Mucosa of gallbladder (tissue), 1 donor: ENCODE measurements around the gene HNRNPL. TPM values are rescaled to one million over a fixed set of nuclear protein-coding genes. Genes with fewer than 3 reads are reported as not detected.
"Not testable (repeated sequence)": the region's sequence is repeated elsewhere in the genome, so short reads cannot be mapped to it uniquely, and the experiment has no call there.

ENCODE experiments used
- DNase-seq: peaks from one replicate; pipeline ENCODE4 v3.0.0-alpha.2; 2020; ENCODE audit warnings: low spot score
- total RNA-seq: library from RNA; stranded (reverse); gene quantifications from one replicate; pipeline ENCODE4 v1.2.1, GENCODE V29; 2021
- donor health status: DM: no; HTN: no; CAD: no.

The HNRNPL gene
- total RNA-seq, 1 donor from 2014 or later, result 284 TPM

DNA sequence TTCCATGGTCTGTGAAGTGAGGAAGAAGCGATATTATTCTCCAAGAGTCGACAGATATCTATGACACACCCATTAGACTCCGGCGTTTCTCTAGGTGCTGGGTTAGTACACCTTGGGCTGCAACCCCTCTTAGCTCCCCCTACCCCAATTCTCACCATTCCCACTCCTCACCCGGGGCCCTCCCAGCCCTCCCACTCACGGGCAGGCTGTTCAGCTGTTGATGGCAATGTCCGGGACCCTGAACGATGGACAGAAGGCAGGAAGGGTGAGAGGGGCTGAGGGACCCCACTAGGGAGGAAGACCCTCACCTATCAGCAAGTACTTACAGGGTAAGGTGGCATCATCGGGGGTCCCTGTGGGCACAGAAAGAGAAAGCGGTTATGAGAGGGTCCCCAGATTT lies 46.2 kb downstream of the HNRNPL start:
- DNase-seq, result no peak

DNA sequence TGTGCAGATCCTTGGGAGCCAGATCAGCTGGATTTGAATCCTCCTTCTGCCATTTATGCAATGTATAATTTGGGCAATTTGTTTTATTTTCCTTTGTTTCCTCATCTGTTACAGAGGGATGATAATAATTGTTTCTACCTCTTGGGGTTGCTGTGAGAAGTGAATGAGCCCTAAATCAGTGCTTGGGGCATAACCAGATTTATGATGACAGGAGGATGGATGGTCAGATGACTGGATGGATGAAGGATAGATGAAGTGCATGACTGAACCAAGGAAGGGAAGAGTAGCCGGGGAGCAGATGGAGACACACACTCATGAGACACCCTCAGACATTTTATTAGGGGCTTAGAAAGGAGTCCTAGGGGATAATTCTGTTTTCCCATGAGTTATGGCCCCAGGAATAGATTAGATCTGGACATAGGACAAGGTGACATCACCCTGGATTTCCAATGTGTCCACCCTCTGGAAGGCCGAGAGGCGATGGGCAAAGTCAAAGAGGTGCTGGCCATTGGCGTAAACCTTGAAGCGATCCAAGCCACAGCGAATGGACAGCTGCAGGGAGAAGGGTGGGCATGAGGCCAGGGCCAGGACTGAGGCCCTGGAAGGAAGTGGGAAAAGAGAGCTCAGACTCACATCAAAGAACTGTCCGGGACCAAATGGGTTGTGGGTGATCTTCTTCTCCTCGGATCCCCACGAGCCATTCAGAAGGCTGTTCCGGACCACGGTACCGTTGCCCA lies 48.3 kb downstream of the HNRNPL start:
- no peak for DNase-seq

DNA sequence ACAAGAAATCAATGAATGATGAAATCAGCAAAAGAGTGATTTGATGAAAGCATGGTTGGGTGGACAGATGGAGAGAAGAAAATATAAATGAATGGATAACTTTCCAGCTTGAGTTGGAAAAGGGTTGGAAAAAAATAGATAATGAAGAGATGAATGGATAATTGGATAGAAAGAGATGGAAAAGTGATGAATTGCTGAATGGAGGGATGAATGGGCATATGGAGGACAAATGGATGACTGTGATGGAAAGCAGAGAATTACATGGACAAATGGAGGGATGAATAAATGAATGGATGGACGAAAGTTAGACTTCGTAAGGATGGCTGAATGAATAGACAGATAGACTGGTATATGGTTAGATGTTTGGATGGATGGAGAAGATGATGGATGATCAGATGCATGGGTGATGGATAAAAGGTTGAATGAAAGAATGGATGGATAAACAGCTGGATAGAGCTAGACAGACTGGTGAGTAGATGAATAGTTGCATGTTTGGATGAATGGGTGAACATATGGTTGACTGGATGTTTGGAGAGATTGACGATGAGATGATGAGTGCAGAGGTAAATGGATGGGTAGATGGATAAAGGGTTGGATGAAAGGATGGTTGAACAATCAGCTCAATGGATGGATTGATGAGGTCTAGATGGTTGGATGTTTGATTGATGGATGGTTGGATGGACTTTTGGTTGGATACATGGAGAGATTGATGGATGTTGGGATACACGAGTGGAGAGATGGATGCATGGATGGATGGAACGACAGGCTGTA lies 49.0 kb downstream of the HNRNPL start:
- no peak for DNase-seq

DNA sequence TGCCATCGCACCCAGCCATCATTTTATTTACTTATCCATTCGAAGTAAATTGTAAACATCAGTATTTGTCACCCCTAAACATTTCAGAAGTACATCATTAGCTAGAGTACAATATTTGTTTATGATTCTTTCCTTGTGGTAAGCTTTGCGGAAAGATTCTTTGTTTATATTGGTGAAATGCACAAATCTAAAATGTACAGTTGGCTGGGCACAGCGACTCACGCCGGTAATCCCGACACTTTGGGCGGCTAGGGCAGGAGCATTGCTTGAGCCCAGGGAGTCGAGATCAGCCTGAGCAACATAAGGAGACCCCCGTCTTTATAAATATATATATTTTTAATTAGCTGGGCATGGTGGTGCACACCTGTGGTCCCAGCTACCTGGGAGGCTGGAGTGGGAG lies 50.7 kb downstream of the HNRNPL start:
- no peak for DNase-seq

DNA sequence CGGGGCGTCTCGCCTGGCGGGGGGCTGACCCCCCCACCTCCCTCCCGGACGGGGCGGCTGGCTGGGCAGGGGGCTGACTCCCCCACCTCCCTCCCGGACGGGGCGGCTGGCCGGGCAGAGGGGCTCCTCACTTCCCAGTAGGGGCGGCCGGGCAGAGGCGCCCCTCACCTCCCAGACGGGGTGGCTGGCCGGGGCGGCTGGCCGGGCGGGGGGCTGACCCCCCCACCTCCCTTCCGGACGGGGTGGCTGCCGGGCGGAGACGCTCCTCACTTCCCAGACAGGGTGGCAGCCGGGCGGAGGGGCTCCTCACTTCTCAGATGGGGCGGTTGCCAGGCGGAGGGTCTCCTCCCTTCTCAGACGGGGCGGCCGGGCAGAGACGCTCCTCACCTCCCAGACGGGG lies 52.0 kb downstream of the HNRNPL start:
- not testable (repeated sequence) for DNase-seq

DNA sequence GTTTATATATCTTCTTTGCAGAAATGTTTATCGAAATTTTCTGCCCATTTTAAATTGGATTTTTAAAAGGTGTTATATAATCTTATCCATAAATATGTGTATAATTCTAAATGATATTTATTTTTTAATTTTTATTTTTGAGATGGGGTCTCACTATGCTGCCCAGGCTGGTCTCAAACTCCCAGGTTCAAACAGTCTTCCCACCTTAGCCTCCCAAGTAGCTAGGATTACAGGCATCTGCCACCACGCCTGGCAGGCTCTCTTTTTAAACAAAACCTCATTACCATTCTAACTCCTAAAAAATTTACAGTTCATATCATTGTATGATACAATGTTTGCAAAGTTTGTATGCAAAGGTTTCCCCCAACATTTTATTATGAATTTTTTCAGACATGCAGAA lies 53.6 kb downstream of the HNRNPL start:
- no peak for DNase-seq

DNA sequence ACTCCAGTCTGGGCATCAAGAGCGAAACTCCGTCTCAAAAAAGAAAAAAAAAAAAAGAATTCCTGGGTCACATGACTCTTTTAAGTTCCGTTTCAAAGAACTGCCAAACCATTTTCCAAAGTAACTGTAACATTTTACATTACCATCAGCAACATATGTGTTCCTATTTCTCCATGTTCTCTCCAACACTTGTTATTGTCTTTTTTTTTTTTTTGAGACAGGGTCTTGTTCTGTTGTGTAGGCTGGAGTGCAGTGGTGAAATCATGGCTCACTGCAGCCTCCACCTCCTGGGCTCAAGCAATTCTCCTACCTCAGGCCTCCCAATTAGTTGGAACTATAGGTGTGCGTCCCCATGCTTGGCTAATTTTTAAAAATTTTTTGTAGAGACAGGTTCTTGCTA lies 54.2 kb downstream of the HNRNPL start:
- DNase-seq, result no peak

DNA sequence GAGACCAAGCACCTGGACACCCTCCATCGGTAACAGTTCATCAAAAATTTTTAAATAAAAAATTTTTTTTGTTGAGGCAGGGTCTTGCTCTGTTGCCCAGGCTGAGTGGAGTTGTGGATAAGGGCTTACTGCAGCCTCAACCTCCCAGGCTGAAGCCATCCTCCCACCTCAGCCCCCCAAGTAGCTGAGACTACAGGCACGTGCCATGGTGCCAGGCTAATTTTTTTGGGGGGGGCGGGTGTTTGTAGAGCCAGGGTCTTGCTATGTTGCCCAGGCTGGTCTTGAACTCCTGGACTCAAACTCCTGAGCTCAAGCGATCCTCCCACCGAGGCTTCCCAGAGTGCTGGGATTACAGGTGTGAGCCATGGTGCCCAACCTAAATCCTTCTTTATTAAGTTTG lies 56.1 kb downstream of the HNRNPL start:
- no peak for DNase-seq

DNA sequence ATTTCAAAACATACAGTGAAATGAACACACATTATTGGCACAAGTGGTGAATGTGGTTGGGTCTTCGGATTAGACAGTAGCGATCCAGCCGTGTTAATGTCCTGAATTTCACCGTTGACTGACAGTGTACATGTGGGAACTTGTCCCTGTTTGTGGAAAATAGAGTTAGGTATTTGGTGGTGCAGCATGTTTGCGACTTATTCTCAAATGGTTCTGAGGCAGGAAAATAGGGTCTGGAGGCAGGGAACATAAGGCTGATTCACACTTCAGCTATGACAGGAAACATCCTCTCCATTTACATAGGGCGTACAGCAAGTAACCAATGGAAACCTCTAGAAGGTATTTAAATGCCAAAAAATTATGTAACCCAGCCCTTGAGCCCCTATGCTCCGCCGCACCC lies 56.6 kb downstream of the HNRNPL start:
- DNase-seq, result no peak

DNA sequence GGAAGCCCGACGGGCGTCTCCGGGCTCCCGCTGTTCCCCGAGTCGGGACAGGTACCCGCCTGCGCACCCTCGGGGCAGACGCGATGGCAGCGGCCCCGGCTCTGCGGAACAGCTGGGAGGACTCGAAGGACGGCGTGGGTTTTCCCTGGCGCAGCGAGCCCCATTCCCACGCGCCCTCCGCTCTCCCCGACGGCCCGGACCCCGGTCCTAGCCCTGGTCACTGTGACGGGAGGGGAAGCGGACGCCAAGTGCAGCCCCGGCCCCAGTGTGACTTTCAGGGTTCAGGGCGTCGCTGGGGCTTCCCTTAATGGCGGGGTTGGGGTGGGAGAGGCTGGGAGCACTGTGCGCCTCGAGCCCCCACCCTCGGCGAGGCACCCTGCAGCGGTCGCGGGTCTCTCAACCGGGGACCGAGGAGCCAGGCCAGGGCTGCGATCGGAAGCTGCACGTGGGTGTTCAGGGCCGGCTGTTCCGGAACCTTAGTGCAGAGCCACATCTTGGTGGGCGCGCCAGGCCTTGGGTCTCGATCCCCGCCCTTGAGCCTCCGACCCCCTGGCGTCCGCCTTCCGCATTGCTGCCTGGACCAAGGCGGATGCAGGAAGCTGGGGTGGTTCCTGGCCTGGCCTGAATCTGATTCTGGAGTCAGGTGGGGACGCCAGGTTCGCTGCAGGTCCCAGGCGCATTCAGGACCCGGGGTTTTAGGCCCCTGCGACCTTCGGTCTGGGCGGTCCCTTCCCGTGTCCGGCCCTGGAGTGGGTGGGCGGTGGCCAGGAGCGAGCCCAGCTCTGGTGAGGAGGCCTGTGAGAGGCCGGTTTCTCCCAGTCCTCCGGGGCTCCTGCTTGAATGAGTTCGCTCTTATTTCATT lies 57.3 kb downstream of the HNRNPL start:
- peak; percentile 32 for DNase-seq

DNA sequence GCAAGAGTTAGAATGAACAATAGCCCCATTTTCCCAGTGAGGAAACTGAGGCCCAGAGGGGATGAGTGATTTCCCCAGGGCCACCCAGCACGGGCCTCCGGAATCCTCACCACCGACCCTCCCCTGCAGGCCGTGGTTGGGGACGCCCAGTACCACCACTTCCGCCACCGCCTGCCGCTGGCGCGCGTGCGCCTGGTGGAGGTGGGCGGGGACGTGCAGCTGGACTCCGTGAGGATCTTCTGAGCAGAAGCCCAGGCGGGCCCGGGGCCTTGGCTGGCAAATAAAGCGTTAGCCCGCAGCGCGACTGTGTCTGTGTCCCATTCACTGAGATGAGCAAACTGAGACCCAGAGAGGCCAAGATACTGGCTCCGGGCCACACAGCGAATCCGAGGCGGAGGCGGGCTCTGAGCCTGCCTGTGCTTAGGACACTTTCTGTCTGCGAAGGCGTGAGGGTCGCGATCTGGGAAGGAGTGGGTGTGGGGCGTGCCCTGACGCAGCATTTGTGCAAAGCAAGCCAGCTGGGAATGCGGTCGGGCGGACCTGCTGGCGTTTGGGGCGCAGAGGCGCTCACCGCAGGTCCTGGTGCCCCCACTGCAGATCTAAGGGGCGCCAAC lies 58.2 kb downstream of the HNRNPL start:
- not testable (repeated sequence) for DNase-seq

DNA sequence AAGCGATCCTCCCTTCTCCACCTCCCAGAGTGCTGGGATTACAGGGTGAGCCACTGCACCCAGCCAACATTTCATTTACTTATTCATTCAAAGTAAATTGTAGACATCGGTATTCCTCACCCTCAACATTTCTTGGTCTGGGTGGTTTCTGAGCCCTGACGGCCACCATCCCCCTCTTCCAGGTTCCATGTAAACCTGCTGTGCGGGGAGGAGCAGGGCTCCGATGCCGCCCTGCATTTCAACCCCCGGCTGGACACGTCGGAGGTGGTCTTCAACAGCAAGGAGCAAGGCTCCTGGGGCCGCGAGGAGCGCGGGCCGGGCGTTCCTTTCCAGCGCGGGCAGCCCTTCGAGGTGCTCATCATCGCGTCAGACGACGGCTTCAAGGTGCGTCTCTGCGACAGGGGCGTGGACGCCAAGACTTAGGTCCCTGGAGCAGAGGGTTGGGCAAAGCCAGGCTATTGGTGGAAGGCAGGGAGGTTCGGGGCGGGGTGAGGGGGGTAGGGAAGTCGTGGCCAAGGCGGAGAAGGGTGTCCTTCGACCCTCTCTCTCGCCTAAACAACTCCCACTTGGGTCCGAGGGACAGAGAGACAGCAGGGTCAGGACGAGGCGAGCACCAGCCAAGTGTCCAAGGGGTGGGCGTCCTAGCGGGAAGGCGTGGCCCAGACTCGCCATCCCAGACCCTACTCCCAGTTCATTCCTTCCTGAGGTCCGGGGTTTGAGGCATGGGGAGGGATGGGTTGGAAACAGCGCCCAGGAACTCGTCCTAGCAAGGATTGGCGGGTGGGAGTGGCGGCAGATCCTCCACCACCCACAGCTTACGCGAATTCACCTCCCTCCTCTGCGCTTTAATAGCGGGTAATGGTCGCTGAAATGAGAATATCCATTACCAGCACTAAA lies 59.0 kb downstream of the HNRNPL start:
- DNase-seq, result not testable (repeated sequence)

DNA sequence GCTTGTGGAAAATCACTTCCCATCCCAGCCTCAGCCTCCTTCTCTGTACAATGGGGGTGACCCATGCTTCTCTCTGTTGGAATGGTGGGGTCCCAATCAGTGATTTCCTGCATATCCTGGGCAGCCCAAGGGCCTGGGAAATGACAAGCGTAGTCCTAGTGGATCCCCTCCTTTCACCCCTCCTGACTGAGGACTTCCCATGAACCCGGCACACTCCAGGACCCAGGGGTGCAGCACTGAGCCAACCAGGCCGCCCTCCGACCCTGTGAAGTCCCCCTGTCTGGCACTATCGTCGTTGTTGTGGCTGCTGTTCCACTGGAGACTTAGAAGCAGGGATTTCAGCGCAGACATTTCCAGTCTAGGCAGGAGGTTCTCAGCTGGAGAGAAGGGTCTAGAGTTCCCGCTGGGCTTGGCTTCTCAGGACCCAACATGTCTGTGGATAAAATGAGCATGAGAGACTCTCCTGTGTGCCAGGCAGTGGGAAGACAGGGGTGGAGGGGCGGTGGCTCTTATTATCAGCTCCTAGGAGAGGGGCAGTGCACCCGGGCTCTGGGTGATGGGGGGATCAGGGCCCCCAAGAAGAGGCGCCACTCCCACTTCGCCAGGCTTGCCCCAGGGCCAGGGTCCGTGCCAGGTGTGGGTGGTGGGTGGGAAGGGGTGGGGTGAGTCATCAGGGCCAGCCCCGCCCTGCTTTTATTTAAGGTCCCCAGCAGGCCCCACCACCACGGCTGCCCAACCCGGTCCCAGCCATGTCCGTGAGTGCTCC lies 61.1 kb downstream of the HNRNPL start, which contains the start of gene LGALS7B:
Gene LGALS7B (plus strand): TSS at position 723 of the 766 bp plus-strand sequence. CDS start 27 bp downstream, at position 750.
- no peak for DNase-seq

DNA sequence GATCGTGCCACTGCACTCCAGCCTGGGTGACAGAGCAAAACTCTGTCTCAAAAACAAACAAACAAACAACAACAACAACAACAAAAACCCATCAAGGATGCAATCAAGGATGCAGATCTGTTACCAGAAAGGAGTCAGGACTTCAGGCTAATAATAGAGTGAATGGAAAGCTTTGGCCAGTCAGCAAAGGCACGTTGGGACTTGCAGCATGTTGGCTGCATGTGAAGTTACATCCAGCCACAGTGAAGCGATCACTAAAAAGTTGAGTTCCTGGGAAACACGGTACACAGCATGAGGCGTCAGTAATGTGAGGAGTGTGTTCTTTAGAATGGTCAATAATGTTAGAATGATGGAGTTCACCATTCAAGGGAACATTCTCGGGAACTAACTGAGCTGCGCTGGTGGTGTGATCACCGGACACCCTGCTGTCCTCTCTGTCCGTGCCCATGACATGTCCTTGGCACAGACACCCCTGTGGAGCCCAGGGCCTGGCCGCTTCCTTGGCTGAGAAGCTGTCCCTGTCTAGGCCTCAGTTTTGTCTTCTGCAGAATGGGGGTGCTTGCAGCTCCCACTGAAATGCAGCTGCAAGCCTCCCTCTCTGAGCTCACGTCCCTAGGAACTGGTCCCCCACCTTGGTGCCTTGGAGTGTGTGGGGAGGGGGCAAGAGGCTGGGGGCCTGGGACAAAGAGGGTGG lies 63.1 kb downstream of the HNRNPL start:
- no peak for DNase-seq

Other genes starting within 250 kb of the HNRNPL start
- gene MAP4K1, start 232.0 kb downstream of the HNRNPL start, total RNA-seq, result 8.2 TPM
- 233 TPM for gene EIF3K, start 230.8 kb downstream of the HNRNPL start, total RNA-seq
- gene ACTN4, start 202.3 kb downstream of the HNRNPL start, total RNA-seq, result 628 TPM
- 206 TPM for gene CAPN12, start 105.5 kb downstream of the HNRNPL start, total RNA-seq
- gene LGALS7, start 76.5 kb downstream of the HNRNPL start, total RNA-seq, result not detected
- 3.1 TPM for gene LGALS7B, start 60.8 kb downstream of the HNRNPL start, total RNA-seq
- gene LGALS4, start 37.0 kb downstream of the HNRNPL start, total RNA-seq, result 1,935 TPM
- 205 TPM for gene ECH1, start 18.2 kb downstream of the HNRNPL start, total RNA-seq
- gene RINL, start 28.3 kb upstream of the HNRNPL start, total RNA-seq, result 11.9 TPM
- 63.0 TPM for gene SIRT2, start 49.6 kb upstream of the HNRNPL start, total RNA-seq
- 23.1 TPM for gene NFKBIB, start 50.0 kb upstream of the HNRNPL start, total RNA-seq
- gene CCER2, start 62.2 kb upstream of the HNRNPL start, total RNA-seq, result 0.55 TPM
- gene SARS2, start 80.8 kb upstream of the HNRNPL start, total RNA-seq, result 24.9 TPM
- 30.0 TPM for gene MRPS12, start 81.0 kb upstream of the HNRNPL start, total RNA-seq
- gene FBXO17, start 125.8 kb upstream of the HNRNPL start, total RNA-seq, result 19.1 TPM
- 28.1 TPM for gene FBXO27, start 182.6 kb upstream of the HNRNPL start, total RNA-seq
- gene ACP7, start 234.4 kb upstream of the HNRNPL start, total RNA-seq, result 7.3 TPM